ENCODE data around the gene ACOT2.

The ACOT2 gene

GRCh38 chr14:73616831-73617230 lies 47.8 kb downstream of the ACOT2 start:
- Histone ChIP-seq H3K79me2 (ENCODE audit: control insufficient read depth, insufficient read depth, low read length, unreplicated experiment) (no peaks in the 10 kb centered on the region), H3K4me1 (ENCODE audit: control insufficient read depth, insufficient read depth, low read length, unreplicated experiment) (peaks cover 2% of the 10 kb centered on the region), H3K36me3 (ENCODE audit: insufficient read depth, low read length) (no peaks in the 10 kb centered on the region), H3K27ac (ENCODE audit: low read depth, low read length) (no peak overlapping the region), H2AFZ (ENCODE audit: low read length, unreplicated experiment) (no peak overlapping the region), H3K27me3 (ENCODE audit: insufficient read depth, low read length) (no peaks in the 10 kb centered on the region), H3K4me3 (ENCODE audit: low read depth, low read length) (no peak overlapping the region)

- no peaks in the 10 kb centered on the region for H3K27me3 ChIP-seq (ENCODE audit: insufficient read depth, low read length)
- no peaks in the 10 kb centered on the region for H3K4me1 ChIP-seq (ENCODE audit: control insufficient read depth, insufficient read depth, low read length, unreplicated experiment)
- H3K79me2 ChIP-seq (ENCODE audit: control insufficient read depth, insufficient read depth, low read length, unreplicated experiment), result no peaks in the 10 kb centered on the region
- H3K4me3 ChIP-seq (ENCODE audit: low read depth, low read length), result no peak overlapping the region
- no peak overlapping the region for H3K27ac ChIP-seq (ENCODE audit: low read depth, low read length)
- no peaks in the 10 kb centered on the region for H3K36me3 ChIP-seq (ENCODE audit: insufficient read depth, low read length)
- no peak overlapping the region for H2AFZ ChIP-seq (ENCODE audit: low read length, unreplicated experiment)
Measured at GRCh38 chr14:73619524-73619923, 50.5 kb downstream of the ACOT2 start.

DNA sequence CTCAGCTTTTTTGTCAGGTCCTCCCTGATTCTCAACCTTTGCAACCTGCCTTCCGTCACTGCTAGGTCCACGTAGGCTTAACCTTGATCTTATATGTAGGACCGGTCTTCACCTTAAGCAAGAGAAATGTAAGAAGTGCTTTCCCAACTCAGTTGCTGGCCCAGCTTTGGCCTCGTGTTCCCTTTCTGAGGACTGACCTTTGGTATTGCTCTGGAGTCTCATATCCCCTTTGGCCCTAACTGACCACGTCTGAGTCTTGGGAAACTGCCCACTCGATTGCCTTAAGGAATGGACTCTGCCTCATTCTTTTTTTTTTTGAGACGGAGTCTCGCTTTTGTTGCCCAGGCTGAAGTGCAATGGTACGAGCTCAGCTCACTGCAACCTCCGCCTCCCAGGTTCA lies 51.3 kb downstream of the ACOT2 start:
- no peak overlapping the region for H2AFZ ChIP-seq (ENCODE audit: low read length, unreplicated experiment)
- no peaks in the 10 kb centered on the region for H3K27me3 ChIP-seq (ENCODE audit: insufficient read depth, low read length)
- no peaks in the 10 kb centered on the region for H3K79me2 ChIP-seq (ENCODE audit: control insufficient read depth, insufficient read depth, low read length, unreplicated experiment)
- H3K36me3 ChIP-seq (ENCODE audit: insufficient read depth, low read length), result no peaks in the 10 kb centered on the region
- H3K4me3 ChIP-seq (ENCODE audit: low read depth, low read length), result no peak overlapping the region
- no peaks in the 10 kb centered on the region for H3K4me1 ChIP-seq (ENCODE audit: control insufficient read depth, insufficient read depth, low read length, unreplicated experiment)
- H3K27ac ChIP-seq (ENCODE audit: low read depth, low read length), result no peak overlapping the region

GRCh38 chr14:73623504-73624054 lies 54.6 kb downstream of the ACOT2 start:
- H2AFZ ChIP-seq (ENCODE audit: low read length, unreplicated experiment), result no peak overlapping the region
- H3K4me3 ChIP-seq (ENCODE audit: low read depth, low read length), result no peak overlapping the region
- H3K27me3 ChIP-seq (ENCODE audit: insufficient read depth, low read length), result no peaks in the 10 kb centered on the region
- H3K36me3 ChIP-seq (ENCODE audit: insufficient read depth, low read length), result no peaks in the 10 kb centered on the region
- no peak overlapping the region for H3K27ac ChIP-seq (ENCODE audit: low read depth, low read length)
- H3K4me1 ChIP-seq (ENCODE audit: control insufficient read depth, insufficient read depth, low read length, unreplicated experiment), result no peaks in the 10 kb centered on the region
- no peaks in the 10 kb centered on the region for H3K79me2 ChIP-seq (ENCODE audit: control insufficient read depth, insufficient read depth, low read length, unreplicated experiment)
